Heart left ventricle (tissue), 16 donors: ENCODE measurements around the gene CYBA. TPM values are rescaled to one million over a fixed set of nuclear protein-coding genes. Genes with fewer than 3 reads are reported as not detected.
"Not testable (repeated sequence)": the region's sequence is repeated elsewhere in the genome, so short reads cannot be mapped to it uniquely, and the experiment has no call there.

Experiments used
- ATAC-seq, 4 donors: fragments of 200-7000 bp; cut with Tn5 transposase; one replicate each; pipeline ENCODE4 v1.9.1; 2020 to 2022; ENCODE audit warnings: moderate library complexity in 4 of 4, mild to moderate bottlenecking in 3 of 4, moderate number of reproducible peaks in 1 of 4
- DNase-seq, 5 donors: peaks; one replicate each; pipeline ENCODE4 v3.0.0-alpha.2; 2020
- H3K27ac ChIP-seq, 12 donors: fragments of 200-600 bp; sonication (generic) in 4 of 12; one replicate each; pipeline versions ENCODE4 v1.5.0 to v1.8.0; 2016 to 2022; ENCODE audit warnings: mild to moderate bottlenecking in 2 of 12
- H3K27me3 ChIP-seq, 9 donors: fragments of 200-600 bp; sonication (generic) in 2 of 9; one replicate each; pipeline versions ENCODE4 v1.5.1 to v1.8.0; 2016 to 2022; ENCODE audit warnings: mild to moderate bottlenecking in 3 of 9
- H3K36me3 ChIP-seq, 9 donors: fragments of 200-600 bp; sonication (generic) in 2 of 9; one replicate each; pipeline versions ENCODE4 v1.5.0 to v1.8.0; 2018 to 2022; ENCODE audit warnings: mild to moderate bottlenecking in 2 of 9
- H3K4me1 ChIP-seq, 12 donors: fragments of 200-600 bp; sonication (generic) in 4 of 12; one replicate each; pipeline versions ENCODE4 v1.5.0 to v1.8.0; 2016 to 2022; ENCODE audit warnings: mild to moderate bottlenecking in 3 of 12
- H3K4me3 ChIP-seq, 12 donors: fragments of 200-600 bp; sonication (generic) in 4 of 12; one replicate each; pipeline versions ENCODE4 v1.5.0 to v1.8.0; 2017 to 2022; ENCODE audit warnings: mild to moderate bottlenecking in 9 of 12, moderate library complexity in 4 of 12
- H3K9me3 ChIP-seq, 12 donors: fragments of 200-600 bp; sonication (generic) in 4 of 12; one replicate each; pipeline versions ENCODE4 v1.5.0 to v1.8.0; 2016 to 2022; ENCODE audit warnings: mild to moderate bottlenecking in 1 of 12
- POLR2A ChIP-seq, 2 donors: fragments of 450-650 bp; IDR thresholded peaks; one replicate each; pipeline ENCODE4 v1.6.1; 2017; ENCODE audit warnings: antibody characterized with exemption in 2 of 2, mild to moderate bottlenecking in 2 of 2, moderate library complexity in 2 of 2
- WGBS, 4 donors: extraction: QIAGEN DNeasy Blood & Tissue Kit in 2 of 4; methylation state at CpG; one replicate each; pipeline versions ENCODE4 v1.1.5 to v1.1.7; 2013 to 2018; 5-methylcytosine and 5-hydroxymethylcytosine counted together
- intact Hi-C, 10 donors: fragments of 100-400 bp; cut with DNase I; formaldehyde crosslinking; loops; one replicate each; pipeline versions ENCODE4 v1.11.1 to v1.14.2; 2022
- polyA plus RNA-seq, 2 donors: library from polyadenylated mRNA; stranded (reverse); fragments of 200-250 nt; gene quantifications; one replicate each; pipeline ENCODE4 v1.2.3, GENCODE V29; 2013
- total RNA-seq, 9 donors: library from RNA; depleted of rRNA in 2 of 9; stranded (reverse); fragments of >200 nt in 2 of 9; fragmentation: NEBNext Ultra II Directional in 3 of 9; extraction: Animal tissue kit (Norgen Biotek cat#: 25700) in 3 of 9; gene quantifications; one replicate each; pipeline versions ENCODE4 v1.1.0 to v1.2.4, GENCODE V29; 2016 to 2023
- TF ChIP-seq, protein P1 (sequence below), 12 donors: fragments of 200-600 bp; sonication (generic) in 4 of 12; IDR thresholded peaks; one replicate each; pipeline versions ENCODE4 v1.5.0 to v1.8.0; 2018 to 2022; ENCODE audit warnings: antibody characterized with exemption in 12 of 12, mild to moderate bottlenecking in 5 of 12
- donor health status: ischemic (EF 13 %, LVEDD 7.1; RV severe dilation, severe dysfunction).
- donor health status: healthy with polysubstance abuse.
- donor health status: DM: no; HTN: yes; CAD: no.
- donor health status: DM: no; HTN: no; CAD: no.
- donor health status: ischemic (EF 25% LVEDD 6.9; RV normal size, moderate dysfunction).
- donor health status: ischemic (EF 25% LVEDD 5.7; RV mildly dilated, moderate dysfunction).
- donor health status: healthy.
- donor health status: DM: yes; HTN: yes; CAD: no.
- donor health status: ischemic (EF 35%, LVEDD 5.7; RV mildly dilated, moderate dysfunction).
- donor health status: nonischemic (EF 11% LVEDD 7.7; RV severe dilation, severe dysfunction).
- donor health status: DM: yes; HTN: yes; CAD: no.
- donor health status: PGD.
- donor health status: ischemic (EF 29% LVEDD 5.4; RV normal size, mild dysfunction).
- donor health status: nonischemic (EF 23%, LVEDD 6.1; RV moderate dilation, normal function).

Gene CYBA
- total and polyA plus RNA-seq, 11 donors: 22.6 to 227 (median 46.5) TPM

DNA sequence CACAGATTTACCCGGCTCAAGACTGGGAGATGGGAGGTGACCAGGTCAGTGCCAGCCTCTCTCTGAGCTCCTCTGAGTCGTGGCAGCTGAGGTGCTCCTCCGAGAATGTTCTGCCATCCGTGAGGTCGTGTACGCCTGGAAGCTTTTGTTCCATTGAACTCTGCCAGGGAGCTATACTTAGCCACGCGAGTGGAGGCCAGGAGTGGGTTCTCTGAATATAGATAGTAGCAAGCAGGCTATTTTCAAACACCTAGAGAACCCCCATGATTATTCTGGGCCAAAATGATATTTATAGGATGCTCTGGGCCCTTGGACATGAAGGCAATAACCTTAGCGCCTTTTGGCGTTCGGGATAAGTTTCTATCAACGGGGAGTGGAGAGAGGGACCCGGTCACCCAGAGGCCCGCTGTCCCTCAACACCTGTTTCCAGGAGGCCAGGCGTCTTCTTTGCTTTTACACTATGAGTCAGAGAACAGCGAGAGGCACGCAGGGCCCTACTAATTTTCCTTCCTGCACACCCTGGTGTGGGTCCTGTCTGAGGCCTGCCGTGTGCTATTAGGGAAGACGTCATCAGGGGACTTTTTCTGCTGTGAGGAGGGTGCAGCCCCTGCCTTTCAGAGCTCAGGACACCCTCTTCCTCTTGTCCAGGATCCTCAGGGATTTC, 23.0 kb upstream of the CYBA start:
- intact Hi-C loops: no loop called here
- Histone ChIP-seq H3K27me3 (peaks cover 0 to 9% (median 0%) of the 10 kb centered on the region in 9 donors), H3K4me1 (peaks cover 0 to 50% (median 14%) of the 10 kb centered on the region in 12 donors), H3K9me3 (no peaks in the 10 kb centered on the region), H3K36me3 (peaks cover 0 to 10% (median 0%) of the 10 kb centered on the region in 9 donors), H3K4me3 (no peak overlapping the region), H3K27ac (peak overlapping the region in 11 of 12 donors; percentile 2 to 89 (median 70))
- TF ChIP-seq, protein P1, sequence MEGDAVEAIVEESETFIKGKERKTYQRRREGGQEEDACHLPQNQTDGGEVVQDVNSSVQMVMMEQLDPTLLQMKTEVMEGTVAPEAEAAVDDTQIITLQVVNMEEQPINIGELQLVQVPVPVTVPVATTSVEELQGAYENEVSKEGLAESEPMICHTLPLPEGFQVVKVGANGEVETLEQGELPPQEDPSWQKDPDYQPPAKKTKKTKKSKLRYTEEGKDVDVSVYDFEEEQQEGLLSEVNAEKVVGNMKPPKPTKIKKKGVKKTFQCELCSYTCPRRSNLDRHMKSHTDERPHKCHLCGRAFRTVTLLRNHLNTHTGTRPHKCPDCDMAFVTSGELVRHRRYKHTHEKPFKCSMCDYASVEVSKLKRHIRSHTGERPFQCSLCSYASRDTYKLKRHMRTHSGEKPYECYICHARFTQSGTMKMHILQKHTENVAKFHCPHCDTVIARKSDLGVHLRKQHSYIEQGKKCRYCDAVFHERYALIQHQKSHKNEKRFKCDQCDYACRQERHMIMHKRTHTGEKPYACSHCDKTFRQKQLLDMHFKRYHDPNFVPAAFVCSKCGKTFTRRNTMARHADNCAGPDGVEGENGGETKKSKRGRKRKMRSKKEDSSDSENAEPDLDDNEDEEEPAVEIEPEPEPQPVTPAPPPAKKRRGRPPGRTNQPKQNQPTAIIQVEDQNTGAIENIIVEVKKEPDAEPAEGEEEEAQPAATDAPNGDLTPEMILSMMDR (IDR thresholded peaks at IDR 0.05): no peak
- no peak for TF ChIP-seq POLR2A (IDR thresholded peaks at IDR 0.05)
- 52 to 65% (median 59%) methylated on average over 19 of the region's 19 CpGs for WGBS, 4 donors
- DNase-seq: peak in 3 of 5 donors; percentile 63 to 85 (median 84)
- peak; percentile 87 to 91 (median 88) for ATAC-seq

DNA sequence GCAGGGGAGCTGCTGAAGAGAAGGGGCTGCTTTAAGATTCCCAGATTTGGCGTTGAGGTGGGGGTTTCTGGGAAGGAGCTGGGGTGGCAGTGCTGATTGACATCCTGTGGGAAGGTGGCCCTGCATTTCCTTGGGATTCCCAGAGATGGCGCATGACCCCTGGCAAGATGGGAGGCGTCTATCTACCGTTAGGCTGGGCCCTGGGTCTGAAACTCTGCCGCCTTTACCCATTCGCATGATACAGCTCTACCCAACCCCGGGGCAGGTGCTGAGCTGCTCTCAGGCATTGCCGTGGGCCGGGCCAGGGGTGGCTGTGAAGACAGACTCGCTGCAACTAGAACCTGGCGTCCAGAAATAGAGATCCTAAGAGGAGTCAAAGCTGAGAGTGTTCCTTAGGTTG, 21.9 kb upstream of the CYBA start:
- Histone ChIP-seq H3K27ac (peak overlapping the region in 7 of 12 donors; percentile 50 to 89 (median 70)), H3K9me3 (no peaks in the 10 kb centered on the region), H3K27me3 (no peaks in the 10 kb centered on the region), H3K4me1 (peaks cover 0 to 46% (median 14%) of the 10 kb centered on the region in 12 donors), H3K4me3 (no peak overlapping the region), H3K36me3 (no peaks in the 10 kb centered on the region)
- ATAC-seq (peak in 3 of 4 donors; percentile 5 to 19 (median 13)), DNase-seq (no peak)
- intact Hi-C loops: no loop called here
- 48 to 59% (median 57%) methylated on average over 11 of the region's 11 CpGs for WGBS, 4 donors
- TF ChIP-seq POLR2A (IDR thresholded peaks at IDR 0.05): no peak
- TF ChIP-seq, protein P1 (IDR thresholded peaks at IDR 0.05): peak in 2 of 12 donors; percentile 9 to 13

DNA sequence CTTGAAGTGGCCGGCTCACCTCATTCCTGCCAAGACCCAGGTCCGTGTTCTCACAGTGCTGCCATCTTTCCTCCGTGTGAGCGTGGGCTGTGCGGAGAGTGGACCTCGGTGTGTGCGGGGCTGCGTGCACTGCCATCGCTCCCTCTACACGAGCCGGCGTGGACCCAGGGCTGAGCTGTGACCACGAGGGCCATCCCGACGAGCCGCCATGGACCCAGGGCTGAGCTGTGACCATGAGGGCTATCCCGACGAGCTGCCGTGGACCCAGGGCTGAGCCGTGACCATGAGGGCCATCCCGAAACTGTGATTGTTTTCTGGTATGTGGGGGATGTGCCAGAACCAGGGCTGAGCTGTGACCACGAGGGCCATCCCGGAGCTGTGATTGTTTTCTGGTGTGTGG, 21.0 kb upstream of the CYBA start:
- no peak overlapping the region for H3K4me3 ChIP-seq
- WGBS, 4 donors: 76 to 92% (median 81%) methylated on average over 14 to 23 of the region's 23 CpGs
- H3K27ac ChIP-seq: peak overlapping the region in 2 of 12 donors; percentile 34 to 89
- ATAC-seq (peak in 1 of 4 donors; percentile 60), DNase-seq (no peak)
- no peaks in the 10 kb centered on the region for H3K36me3 ChIP-seq
- intact Hi-C loops: no loop called here
- no peak for TF ChIP-seq POLR2A (IDR thresholded peaks at IDR 0.05)
- TF ChIP-seq, protein P1 (IDR thresholded peaks at IDR 0.05): no peak
- no peaks in the 10 kb centered on the region for H3K27me3 ChIP-seq
- H3K4me1 ChIP-seq: peaks cover 0 to 46% (median 14%) of the 10 kb centered on the region in 12 donors
- no peaks in the 10 kb centered on the region for H3K9me3 ChIP-seq

DNA sequence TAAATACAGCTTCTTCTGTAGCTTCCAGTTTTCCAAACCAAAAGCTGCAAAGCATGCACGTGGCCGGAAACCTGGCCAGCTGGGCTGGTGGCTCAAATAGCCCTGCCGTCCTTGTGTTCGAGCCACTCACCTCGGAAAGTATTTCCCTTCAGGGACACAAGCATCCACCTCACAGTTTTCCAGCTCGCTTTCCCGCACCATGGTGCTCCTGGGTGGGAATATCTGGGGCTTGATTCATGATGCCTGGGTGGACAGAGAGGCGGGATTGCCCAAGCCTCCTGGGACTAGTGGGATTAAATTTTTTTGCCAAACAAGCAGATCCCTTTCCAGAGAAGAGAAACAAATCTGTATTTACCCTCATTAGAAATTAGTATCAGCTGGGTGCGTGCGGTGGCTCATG, 19.1 kb upstream of the CYBA start:
- TF ChIP-seq POLR2A (IDR thresholded peaks at IDR 0.05): no peak
- TF ChIP-seq, protein P1 (IDR thresholded peaks at IDR 0.05): no peak
- intact Hi-C loops: no loop called here

DNA sequence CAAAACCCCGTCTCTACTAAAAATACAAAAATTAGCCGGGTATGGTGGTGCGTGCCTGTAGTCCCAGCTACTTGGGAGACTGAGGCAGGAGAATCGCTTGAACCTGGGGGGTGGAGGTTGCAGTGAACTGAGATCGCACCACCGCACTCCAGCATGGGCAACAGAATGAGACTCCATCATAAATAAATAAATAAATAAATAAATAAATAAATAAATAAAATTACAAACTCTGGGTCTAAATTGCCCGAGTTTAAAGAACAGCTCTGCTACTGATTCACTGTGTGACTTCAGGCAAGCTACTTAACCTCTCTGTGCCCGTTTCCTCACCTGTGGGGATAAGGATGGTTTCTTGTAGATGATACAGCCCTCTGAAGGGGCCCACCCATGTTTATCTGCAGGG, 18.6 kb upstream of the CYBA start:
- H3K36me3 ChIP-seq, ATAC-seq, H3K4me3 ChIP-seq, H3K9me3 ChIP-seq, H3K27ac ChIP-seq, H3K27me3 ChIP-seq, intact Hi-C loops, DNase-seq: not testable (repeated sequence)
- peaks cover 0 to 37% (median 20%) of the 10 kb centered on the region in 12 donors for H3K4me1 ChIP-seq
- WGBS, 4 donors: 90 to 95% (median 93%) methylated on average over 8 of the region's 8 CpGs

More for the DNA sequence above, 19.1 kb upstream of the CYBA start:
- H3K4me1 ChIP-seq: peaks cover 0 to 37% (median 17%) of the 10 kb centered on the region in 12 donors
- H3K4me3 ChIP-seq: no peak overlapping the region
- no peak for ATAC-seq
- no peak overlapping the region for H3K27ac ChIP-seq
- no peak for DNase-seq
- H3K36me3 ChIP-seq: peaks cover 0 to 3% (median 0%) of the 10 kb centered on the region in 9 donors
- WGBS, 4 donors: 79 to 92% (median 83%) methylated on average over 10 of the region's 10 CpGs
- no peaks in the 10 kb centered on the region for H3K27me3 ChIP-seq
- no peaks in the 10 kb centered on the region for H3K9me3 ChIP-seq
